Mucosa of descending colon (tissue), 3 donors: Measurements from ENCODE around the gene SLC24A4. TPM values are rescaled to one million over a fixed set of nuclear protein-coding genes. Genes with fewer than 3 reads are reported as not detected.

Experiments used
- ATAC-seq: fragments of 200-7000 bp; cut with Tn5 transposase; one replicate; pipeline ENCODE4 v1.9.1; 2020; ENCODE audit warnings: mild to moderate bottlenecking, moderate library complexity
- DNase-seq, 3 donors: peaks; one replicate each; pipeline ENCODE4 v3.0.0-alpha.2; 2020
- H3K36me3 ChIP-seq: fragments of 200-600 bp; one replicate; pipeline ENCODE4 v1.8.0; 2021; ENCODE audit warnings: low read depth, mild to moderate bottlenecking
- H3K4me1 ChIP-seq: fragments of 200-600 bp; one replicate; pipeline ENCODE4 v1.8.0; 2021; ENCODE audit warnings: low read depth, mild to moderate bottlenecking
- H3K4me3 ChIP-seq: fragments of 200-600 bp; one replicate; pipeline ENCODE4 v1.8.0; 2021; ENCODE audit warnings: mild to moderate bottlenecking
- H3K9me3 ChIP-seq: fragments of 200-600 bp; one replicate; pipeline ENCODE4 v1.8.0; 2021; ENCODE audit warnings: mild to moderate bottlenecking
- intact Hi-C, 2 donors: fragments of 100-400 bp; cut with DNase I in 1 of 2; cut with micrococcal nuclease in 1 of 2; formaldehyde crosslinking; loops; one replicate each; pipeline versions ENCODE4 v1.11.0 to v1.11.1; 2022; cut with DNase I, micrococcal nuclease
- total RNA-seq, 3 donors: library from RNA; stranded (reverse); fragmentation: NEBNext Ultra II Directional in 2 of 3; extraction: Animal tissue kit (Norgen Biotek cat#: 25700) in 2 of 3; gene quantifications; one replicate each; pipeline versions ENCODE4 v1.2.1 to v1.2.4, GENCODE V29; 2021 to 2023
- TF ChIP-seq, protein P1 (sequence below): fragments of 200-600 bp; IDR thresholded peaks from one replicate; pipeline ENCODE4 v1.8.0; 2022; ENCODE audit warnings: antibody characterized with exemption, mild to moderate bottlenecking
- donor health status: DM: no; HTN: no; CAD: no; lungs with moderate emphysema.
- donor health status: DM: no; HTN: no; CAD: no.
- donor health status: DM: no; HTN: yes; CAD: no.

Gene SLC24A4
- total RNA-seq, 3 donors from 2014 or later = 0.14 to 0.63 (median 0.27) TPM

GRCh38 chr14:92353447-92353846 lies 30.5 kb downstream of the SLC24A4 start:
- DNase-seq (no peak), ATAC-seq (no peak)
- TF ChIP-seq, protein P1, sequence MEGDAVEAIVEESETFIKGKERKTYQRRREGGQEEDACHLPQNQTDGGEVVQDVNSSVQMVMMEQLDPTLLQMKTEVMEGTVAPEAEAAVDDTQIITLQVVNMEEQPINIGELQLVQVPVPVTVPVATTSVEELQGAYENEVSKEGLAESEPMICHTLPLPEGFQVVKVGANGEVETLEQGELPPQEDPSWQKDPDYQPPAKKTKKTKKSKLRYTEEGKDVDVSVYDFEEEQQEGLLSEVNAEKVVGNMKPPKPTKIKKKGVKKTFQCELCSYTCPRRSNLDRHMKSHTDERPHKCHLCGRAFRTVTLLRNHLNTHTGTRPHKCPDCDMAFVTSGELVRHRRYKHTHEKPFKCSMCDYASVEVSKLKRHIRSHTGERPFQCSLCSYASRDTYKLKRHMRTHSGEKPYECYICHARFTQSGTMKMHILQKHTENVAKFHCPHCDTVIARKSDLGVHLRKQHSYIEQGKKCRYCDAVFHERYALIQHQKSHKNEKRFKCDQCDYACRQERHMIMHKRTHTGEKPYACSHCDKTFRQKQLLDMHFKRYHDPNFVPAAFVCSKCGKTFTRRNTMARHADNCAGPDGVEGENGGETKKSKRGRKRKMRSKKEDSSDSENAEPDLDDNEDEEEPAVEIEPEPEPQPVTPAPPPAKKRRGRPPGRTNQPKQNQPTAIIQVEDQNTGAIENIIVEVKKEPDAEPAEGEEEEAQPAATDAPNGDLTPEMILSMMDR = no peak
- intact Hi-C loops = no loop called here
- H3K9me3 ChIP-seq = no peaks in the 10 kb centered on the region
- no peak overlapping the region for H3K4me3 ChIP-seq
- H3K36me3 ChIP-seq = no peaks in the 10 kb centered on the region
- H3K4me1 ChIP-seq = no peaks in the 10 kb centered on the region

DNA sequence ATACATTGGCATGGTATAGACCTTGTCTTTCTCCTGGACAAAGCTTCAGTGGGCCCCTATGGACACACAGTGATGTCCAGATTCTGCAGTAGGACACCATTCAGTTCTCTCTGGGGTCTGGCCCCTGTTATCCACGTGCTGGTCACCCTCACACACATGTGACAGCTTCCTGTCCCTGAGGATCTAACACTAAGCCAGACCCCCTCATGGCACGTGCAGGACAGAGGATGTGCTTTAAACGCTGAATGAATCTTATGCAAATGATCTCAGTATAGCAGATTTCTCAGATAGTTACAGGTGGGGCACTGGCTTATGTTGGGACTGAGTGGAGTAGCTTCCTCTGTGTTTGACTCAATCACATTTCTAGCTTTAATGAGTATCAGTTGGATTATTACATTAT lies 33.7 kb downstream of the SLC24A4 start:
- DNase-seq (no peak), ATAC-seq (no peak)
- H3K4me3 ChIP-seq = no peak overlapping the region
- no peaks in the 10 kb centered on the region for H3K4me1 ChIP-seq
- H3K36me3 ChIP-seq = no peaks in the 10 kb centered on the region
- H3K9me3 ChIP-seq = no peaks in the 10 kb centered on the region
- intact Hi-C loops = no loop called here
- TF ChIP-seq, protein P1 = no peak

GRCh38 chr14:92360651-92361370 lies 37.8 kb downstream of the SLC24A4 start:
- no peak for ATAC-seq
- no peak for DNase-seq
- no peaks in the 10 kb centered on the region for H3K4me1 ChIP-seq
- TF ChIP-seq, protein P1 = no peak
- H3K36me3 ChIP-seq = no peaks in the 10 kb centered on the region
- intact Hi-C loops = no loop called here
- no peak overlapping the region for H3K4me3 ChIP-seq
- H3K9me3 ChIP-seq = no peaks in the 10 kb centered on the region

GRCh38 chr14:92362781-92363235 lies 39.8 kb downstream of the SLC24A4 start:
- Histone ChIP-seq H3K4me1 (no peaks in the 10 kb centered on the region), H3K36me3 (no peaks in the 10 kb centered on the region), H3K4me3 (no peak overlapping the region), H3K9me3 (no peaks in the 10 kb centered on the region)
- ATAC-seq (no peak), DNase-seq (peak in 1 of 3 donors; percentile 35)
- TF ChIP-seq, protein P1 = no peak
- intact Hi-C loops = no loop called here

DNA sequence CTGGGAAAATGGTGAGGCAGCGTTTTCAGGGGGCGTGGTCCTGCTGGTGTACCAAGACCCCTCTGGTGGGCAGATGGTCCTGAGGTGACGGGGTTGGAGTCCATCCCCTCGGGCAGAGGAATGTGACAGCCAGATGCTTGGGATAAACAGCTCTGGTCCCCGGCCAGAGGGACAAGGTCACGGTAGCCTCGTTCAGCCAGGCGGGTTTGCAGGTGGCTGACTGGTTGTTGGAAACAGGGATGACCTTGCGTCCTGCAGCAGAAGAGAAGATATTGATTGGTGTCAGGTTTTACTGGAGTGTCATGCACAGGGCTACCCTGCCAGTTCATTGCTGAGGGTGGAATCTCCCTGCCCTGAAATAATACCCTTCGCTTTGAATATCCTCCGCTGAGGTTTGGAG lies 43.3 kb downstream of the SLC24A4 start:
- DNase-seq (no peak), ATAC-seq (no peak)
- intact Hi-C loops = no loop called here
- TF ChIP-seq, protein P1 = no peak
- H3K9me3 ChIP-seq = no peaks in the 10 kb centered on the region
- no peaks in the 10 kb centered on the region for H3K4me1 ChIP-seq
- H3K36me3 ChIP-seq = no peaks in the 10 kb centered on the region
- H3K4me3 ChIP-seq = no peak overlapping the region
